Kidney (tissue), 14 donors: ENCODE data around the gene PSMA5. TPM values are rescaled to one million over a fixed set of nuclear protein-coding genes. Genes with fewer than 3 reads are reported as not detected.
A peak's percentile ranks its signal among the peaks of the same experiment; 100 is the strongest.

Experiments
- DNase-seq, 5 donors: peaks; one replicate each; pipeline ENCODE4 v3.0.0-alpha.2; 2013 to 2020
- FAIRE-seq: peaks from 2 replicates; lab custom pipeline; 2012; peaks lifted over from hg19 to GRCh38; lab: Jason Lieb, UNC
- H3K27ac ChIP-seq, 2 donors: one replicate each; pipeline ENCODE4 v1.7.0; 2013; ENCODE audit warnings: low read depth in 2 of 2, low read length in 2 of 2, inconsistent platforms in 1 of 2
- H3K27me3 ChIP-seq: one replicate; pipeline ENCODE4 v1.7.1; 2013; ENCODE audit warnings: low read length, inconsistent platforms; ENCODE audit not compliant: control insufficient read depth, insufficient read depth
- H3K36me3 ChIP-seq, 3 donors: one replicate each; pipeline versions ENCODE4 v1.7.0 to v1.7.1; 2013; ENCODE audit warnings: low read length in 3 of 3, control low read depth in 1 of 3, inconsistent platforms in 1 of 3; ENCODE audit not compliant: insufficient read depth in 3 of 3, control insufficient read depth in 2 of 3
- H3K4me1 ChIP-seq, 3 donors: one replicate each; pipeline versions ENCODE4 v1.7.0 to v1.7.1; 2013; ENCODE audit warnings: low read length in 3 of 3, inconsistent platforms in 1 of 3, low read depth in 1 of 3; ENCODE audit not compliant: control insufficient read depth in 2 of 3, insufficient read depth in 2 of 3
- H3K4me3 ChIP-seq, 3 donors: one replicate each; pipeline versions ENCODE4 v1.7.0 to v1.8.1; 2013; ENCODE audit warnings: low read length in 3 of 3, control low read depth in 1 of 3, inconsistent platforms in 1 of 3
- H3K9ac ChIP-seq, 3 donors: one replicate each; pipeline versions ENCODE4 v1.7.0 to v1.7.1; 2013; ENCODE audit warnings: low read length in 3 of 3, control low read depth in 1 of 3, inconsistent platforms in 1 of 3
- H3K9me3 ChIP-seq, 3 donors: one replicate each; pipeline versions ENCODE4 v1.7.0 to v1.7.1; 2013; ENCODE audit warnings: low read length in 3 of 3, control low read depth in 1 of 3, inconsistent platforms in 1 of 3; ENCODE audit not compliant: control insufficient read depth in 2 of 3, insufficient read depth in 1 of 3
- CTCF ChIP-seq: IDR thresholded peaks from 3 replicates; pipeline ENCODE4 v1.5.1; 2012; ENCODE audit warnings: mild to moderate bottlenecking, moderate library complexity, borderline replicate concordance; ENCODE audit not compliant: insufficient read depth; ENCODE audit errors: extremely low read depth
- intact Hi-C: fragments of 100-400 bp; cut with DNase I; formaldehyde crosslinking; loops from one replicate; pipeline ENCODE4 v1.11.1; 2022
- polyA plus RNA-seq: library from polyadenylated mRNA; stranded (reverse); fragments of 350-450 nt; fragmentation: Illumina TruSeq; extraction: RNeasy Lipid Tissue Mini Kit (QIAGEN cat#74804); gene quantifications from one replicate; pipeline ENCODE4 v1.2.3, GENCODE V29; 2014; ENCODE audit warnings: low read depth, low replicate concordance; ENCODE audit not compliant: insufficient read depth
- total RNA-seq: library from RNA; stranded (reverse); fragmentation: NEBNext Ultra II Directional; extraction: Animal tissue kit (Norgen Biotek cat#: 25700); gene quantifications from one replicate; pipeline ENCODE4 v1.2.1, GENCODE V29; 2021
- donor health status: control.
- donor health status: control.
- donor health status: control.
- donor health status: control.
- donor health status: control.
- donor health status: DM: yes; HTN: yes; CAD: no.
- donor health status: Normal renal cell carcinoma (clear cell type).

PSMA5 gene
- total and polyA plus RNA-seq, 2 donors from 2014 or later: 71.4 to 91.1 TPM

- Histone ChIP-seq H3K4me3 (no peak overlapping the region), H3K27me3 (no peaks in the 10 kb centered on the region), H3K9ac (no peak overlapping the region), H3K9me3 (no peaks in the 10 kb centered on the region), H3K36me3 (no peaks in the 10 kb centered on the region), H3K4me1 (peaks cover 0 to 16% (median 14%) of the 10 kb centered on the region in 3 donors), H3K27ac (no peak overlapping the region)
- no peak for TF ChIP-seq CTCF
- DNase-seq (no peak), FAIRE-seq (no peak)
- intact Hi-C loops: no loop called here
Measured at GRCh38 chr1:109372281-109372680, 54.0 kb downstream of the PSMA5 start.

- FAIRE-seq: no peak
- no peak for DNase-seq
- no peaks in the 10 kb centered on the region for H3K27me3 ChIP-seq
- intact Hi-C loops: no loop called here
- H3K9ac ChIP-seq: no peak overlapping the region
- H3K36me3 ChIP-seq: peaks cover 0 to 9% (median 6%) of the 10 kb centered on the region in 3 donors
- no peak overlapping the region for H3K4me3 ChIP-seq
- peak overlapping the region; percentile 61 to 67 for H3K27ac ChIP-seq
- no peak for TF ChIP-seq CTCF
- H3K4me1 ChIP-seq: peaks cover 0 to 16% (median 14%) of the 10 kb centered on the region in 3 donors
- no peaks in the 10 kb centered on the region for H3K9me3 ChIP-seq
Measured at GRCh38 chr1:109371341-109371739, 54.9 kb downstream of the PSMA5 start.

- no peaks in the 10 kb centered on the region for H3K27me3 ChIP-seq
- H3K4me1 ChIP-seq: peaks cover 0 to 16% (median 14%) of the 10 kb centered on the region in 3 donors
- DNase-seq (peak in 1 of 5 donors; percentile 23), FAIRE-seq (no peak)
- no peak overlapping the region for H3K9ac ChIP-seq
- no peaks in the 10 kb centered on the region for H3K9me3 ChIP-seq
- no peak overlapping the region for H3K4me3 ChIP-seq
- H3K27ac ChIP-seq: peak overlapping the region; percentile 61 to 67
- intact Hi-C loops: no loop called here
- no peak for TF ChIP-seq CTCF
- peaks cover 0 to 9% (median 6%) of the 10 kb centered on the region in 3 donors for H3K36me3 ChIP-seq
Measured at GRCh38 chr1:109370712-109371340, 55.4 kb downstream of the PSMA5 start.
